Hematopoietic multipotent progenitor cell treated with erythropoietin and hydrocortisone succinate and interleukin-3 and kit ligand, for 17 days (in vitro differentiated cells): ENCODE measurements around the gene C1orf115.
"Not testable (repeated sequence)": the region's sequence is repeated elsewhere in the genome, so short reads cannot be mapped to it uniquely, and the experiment has no call there.

ENCODE experiments used
- DNase-seq: peaks from one replicate; pipeline ENCODE4 v3.0.0-alpha.2; 2015; ENCODE audit warnings: low spot score

The C1orf115 gene

DNA sequence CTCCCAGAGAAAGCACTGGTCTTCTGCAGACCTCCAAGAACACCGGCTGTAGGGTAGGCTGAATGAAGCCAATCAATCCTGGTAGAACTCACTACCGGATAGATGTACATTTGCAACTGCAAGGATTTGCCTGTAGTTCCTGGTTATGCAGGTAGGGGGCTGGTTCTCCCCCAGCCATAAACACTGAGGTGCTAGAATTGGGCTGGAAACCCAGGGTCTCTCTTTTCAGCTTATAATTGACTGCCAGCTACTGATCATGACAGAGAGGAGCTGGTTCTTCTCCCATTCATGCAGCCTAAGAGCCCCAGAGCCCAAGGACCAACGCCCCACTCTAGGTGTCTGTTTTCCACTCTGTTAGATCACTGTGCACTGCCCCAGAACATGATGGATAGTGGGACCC lies 36.5 kb downstream of the C1orf115 start:
- no peak for DNase-seq

DNA sequence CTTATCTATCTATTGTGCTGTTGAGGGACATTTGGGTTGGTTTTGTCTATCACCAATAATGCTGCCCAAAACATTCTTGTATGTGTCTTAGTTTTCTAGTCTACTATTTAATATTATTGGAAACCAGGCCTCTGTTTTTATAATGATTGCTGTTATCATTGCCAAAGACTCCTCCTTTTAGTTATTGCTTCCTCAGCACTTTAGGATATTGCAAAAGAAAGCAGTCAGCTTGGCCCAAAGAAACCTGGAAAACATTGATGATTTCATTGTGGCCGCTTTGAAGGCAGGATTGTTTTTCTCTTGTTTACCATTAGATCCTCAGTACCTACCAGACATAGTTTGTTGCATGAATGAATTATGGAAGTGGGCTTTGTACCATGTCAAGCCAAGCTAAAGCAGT lies 37.4 kb downstream of the C1orf115 start:
- DNase-seq: no peak

DNA sequence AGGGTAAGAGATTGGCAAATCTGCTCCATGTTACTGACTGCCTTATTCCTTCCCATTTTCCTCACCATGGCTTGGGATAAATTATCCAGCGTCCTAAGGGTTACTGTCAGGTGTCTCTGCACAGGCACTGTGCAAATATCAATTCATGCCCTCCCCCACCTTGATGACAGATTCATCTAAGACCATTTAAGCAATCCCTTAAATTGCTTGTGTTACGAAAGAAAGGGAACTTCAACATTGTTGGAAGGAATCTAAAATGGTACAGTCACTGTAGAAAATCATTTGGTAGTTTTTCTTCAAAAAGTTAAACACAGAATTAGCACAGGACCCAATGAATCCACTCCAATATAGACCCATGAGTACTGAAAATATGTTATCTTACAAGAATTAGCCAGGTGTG lies 40.3 kb downstream of the C1orf115 start:
- DNase-seq: no peak

DNA sequence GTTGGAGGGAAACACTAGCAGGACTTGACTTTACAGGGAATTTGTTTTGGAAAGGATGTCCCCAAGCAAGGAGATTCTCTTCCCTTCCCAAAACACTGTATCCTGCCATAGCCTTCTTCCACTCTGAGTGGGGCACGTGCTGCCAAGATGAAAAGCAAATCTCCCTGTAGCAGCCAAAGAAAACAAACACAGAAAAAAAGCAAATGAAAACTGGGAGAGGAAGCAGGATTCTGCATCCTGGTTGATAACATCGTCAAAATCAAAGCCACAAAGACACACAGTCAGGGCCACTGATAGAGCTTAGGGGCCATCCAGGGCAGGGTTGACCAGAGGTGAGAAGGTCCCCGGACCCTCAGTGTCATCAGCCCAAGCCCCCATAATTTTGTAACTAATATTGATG lies 42.0 kb downstream of the C1orf115 start:
- DNase-seq: no peak

DNA sequence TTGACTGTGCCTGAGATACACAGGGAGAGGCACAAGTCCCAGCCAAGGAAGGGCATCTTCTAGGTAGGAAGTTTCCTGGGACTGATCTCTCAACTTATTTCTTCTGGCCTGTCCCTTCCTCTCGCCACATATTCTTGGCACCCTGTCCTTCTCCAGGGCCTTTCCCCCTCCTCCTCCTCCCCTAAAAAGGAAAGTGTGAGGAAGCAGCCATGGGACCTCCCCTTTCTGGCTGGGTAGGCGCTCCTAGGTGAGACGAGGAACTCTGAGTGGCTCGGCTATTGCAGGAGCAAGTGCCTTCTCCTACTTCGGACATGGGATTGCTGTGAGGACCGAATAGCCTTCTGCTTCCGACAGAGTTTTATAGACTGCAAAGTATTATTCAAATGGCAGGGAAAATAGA lies 42.5 kb downstream of the C1orf115 start:
- DNase-seq: no peak

DNA sequence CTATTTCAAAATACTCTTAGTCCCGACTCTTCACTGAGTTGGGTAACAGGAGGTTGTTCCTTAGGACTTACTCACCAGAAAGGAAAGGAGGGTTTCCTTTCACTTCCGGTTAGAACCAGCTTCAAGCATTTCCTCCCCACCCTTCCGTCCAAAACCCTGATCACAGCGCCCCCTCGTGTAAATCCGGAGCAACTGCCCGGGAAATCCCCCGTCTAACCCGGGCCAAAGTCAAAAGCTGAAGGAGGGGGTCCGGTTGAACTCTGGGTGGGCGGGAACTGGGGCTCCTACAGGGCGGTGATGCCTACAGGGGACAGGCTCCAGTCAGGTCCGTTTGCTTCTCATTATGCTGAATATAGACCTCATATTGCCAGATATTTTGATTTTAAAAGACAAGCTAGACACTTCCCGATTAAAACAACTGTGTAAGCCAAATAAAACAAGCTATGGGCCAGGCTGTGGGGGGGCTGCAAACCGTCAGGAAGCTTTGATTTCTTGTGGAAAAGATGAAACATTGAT lies 43.0 kb downstream of the C1orf115 start:
- peak; percentile 49 for DNase-seq

DNA sequence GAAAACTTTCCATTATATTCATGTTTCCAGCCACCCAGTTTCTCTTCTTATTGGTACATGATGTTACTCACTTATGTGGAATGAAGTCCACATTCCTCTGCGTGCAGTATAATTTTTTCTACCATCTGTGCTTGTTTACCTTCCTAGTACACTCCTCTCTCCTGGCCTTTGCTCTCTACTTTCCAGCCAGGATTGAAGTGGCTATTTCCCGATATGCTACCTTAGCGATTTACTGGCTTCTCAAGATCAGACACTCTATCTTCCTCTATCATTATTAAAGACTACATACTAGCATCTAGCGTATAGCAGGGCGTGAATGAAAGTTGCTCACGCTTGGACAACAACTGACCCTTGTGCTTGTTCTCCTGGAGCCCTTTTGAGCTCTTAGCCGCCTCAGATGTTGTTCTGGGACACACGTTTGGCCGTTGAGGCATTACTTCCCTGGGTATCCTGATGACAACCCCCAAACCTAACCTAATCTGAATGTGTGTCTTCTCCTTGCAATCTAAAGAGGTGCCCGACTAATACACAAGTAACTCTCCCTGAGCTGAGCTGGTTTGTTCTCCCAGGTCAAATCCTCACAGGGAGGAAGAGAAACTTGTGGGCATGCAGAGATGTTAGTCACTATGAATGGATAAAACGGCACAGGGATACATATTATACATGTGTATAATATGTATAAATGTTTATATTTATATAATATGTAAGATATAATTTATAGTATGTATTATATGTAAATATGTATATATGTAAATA lies 44.6 kb downstream of the C1orf115 start:
- DNase-seq: no peak

DNA sequence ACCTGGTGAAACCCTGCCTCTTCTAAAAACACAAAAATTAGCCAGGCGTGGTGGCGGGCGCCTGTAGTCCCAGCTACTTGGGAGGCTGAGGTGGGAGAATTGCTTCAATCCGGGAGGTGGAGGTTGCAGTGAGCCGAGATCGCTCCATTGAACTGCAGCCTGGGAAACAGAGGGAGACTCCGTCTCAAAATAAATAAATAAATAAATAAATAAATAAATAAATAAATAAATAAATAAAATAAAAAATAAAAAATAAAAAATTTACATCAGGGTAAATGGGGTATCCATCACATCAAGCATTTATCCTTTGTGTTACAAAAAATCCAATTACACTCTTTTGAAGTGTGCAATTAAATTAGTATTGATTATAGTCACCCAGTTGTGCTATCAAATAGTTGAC lies 46.1 kb downstream of the C1orf115 start:
- not testable (repeated sequence) for DNase-seq

DNA sequence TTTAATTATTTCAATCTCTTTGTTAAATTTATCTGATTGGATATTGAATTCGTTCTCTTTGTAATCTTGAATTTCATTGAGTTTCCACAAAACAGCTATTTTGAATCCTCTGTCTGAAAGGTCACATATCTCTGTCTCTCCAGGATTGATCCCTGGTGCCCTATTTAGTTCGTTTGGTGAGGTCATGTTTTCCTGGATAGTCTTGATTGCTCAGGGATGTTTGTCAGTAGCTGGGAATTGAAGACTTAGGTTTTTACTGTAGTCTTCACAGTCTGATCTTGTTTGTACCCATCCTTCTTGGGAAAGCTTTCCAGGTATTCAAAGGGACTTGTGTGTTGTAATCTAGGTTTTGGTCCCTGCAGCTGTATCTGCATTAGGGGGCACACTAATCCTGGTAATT lies 51.2 kb downstream of the C1orf115 start:
- DNase-seq: no peak

DNA sequence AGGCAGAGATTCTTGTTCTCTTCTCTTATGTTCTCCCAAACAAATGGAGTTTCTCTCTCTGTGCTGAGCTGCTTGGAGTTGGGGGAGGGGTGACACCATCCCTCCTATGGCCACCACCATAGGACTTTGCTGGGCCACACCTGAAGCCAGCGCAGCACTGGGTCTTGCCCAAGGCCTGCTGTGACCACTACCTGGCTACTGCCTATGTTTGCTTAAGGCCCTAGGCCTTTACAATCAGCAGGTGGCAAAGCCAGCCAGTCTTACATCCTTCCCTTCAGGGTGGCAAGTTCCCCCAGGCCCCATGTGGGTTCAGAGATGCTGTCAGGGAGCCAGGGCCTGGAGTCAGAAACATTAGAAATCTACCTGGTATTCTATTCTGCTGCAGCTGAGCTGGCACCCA lies 51.7 kb downstream of the C1orf115 start:
- no peak for DNase-seq

DNA sequence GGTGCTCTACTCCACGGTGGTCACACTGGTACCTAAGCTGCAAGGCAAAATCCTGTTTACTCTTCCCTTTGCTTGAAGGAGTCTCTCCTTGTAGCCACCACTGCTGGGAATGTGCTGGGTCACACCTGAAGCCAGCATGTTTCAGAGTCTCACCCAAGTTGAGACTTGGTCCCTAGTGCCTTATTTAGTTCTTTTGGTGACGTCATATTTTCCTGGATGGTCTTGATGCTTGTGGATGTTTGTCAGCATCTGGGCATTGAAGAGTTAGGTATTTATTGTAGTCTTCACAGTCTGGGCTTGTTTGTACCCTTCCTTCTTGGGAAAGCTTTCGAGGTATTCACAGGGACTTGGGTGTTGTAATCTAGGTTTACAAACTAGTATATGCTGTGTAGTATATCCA lies 52.4 kb downstream of the C1orf115 start:
- DNase-seq: no peak

DNA sequence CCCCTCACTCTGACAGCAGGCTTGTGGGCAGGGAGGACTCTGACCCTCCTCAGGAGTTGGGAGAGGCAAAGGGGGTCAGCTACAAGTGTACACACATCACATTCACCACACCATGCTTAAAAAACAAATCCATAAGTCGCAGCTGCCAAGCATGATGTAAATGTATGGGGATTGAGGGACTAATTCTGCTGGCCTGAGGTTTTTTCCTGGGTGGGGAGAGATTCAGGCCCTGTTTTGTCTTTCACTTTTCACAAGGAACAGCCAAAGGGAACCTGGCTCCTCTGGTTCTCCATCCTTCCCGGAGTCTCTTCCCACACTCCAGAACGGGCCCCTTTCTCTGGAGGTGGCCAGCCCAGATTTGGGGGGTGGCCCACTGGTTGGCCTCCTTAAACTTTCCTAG lies 56.7 kb downstream of the C1orf115 start:
- DNase-seq: no peak

DNA sequence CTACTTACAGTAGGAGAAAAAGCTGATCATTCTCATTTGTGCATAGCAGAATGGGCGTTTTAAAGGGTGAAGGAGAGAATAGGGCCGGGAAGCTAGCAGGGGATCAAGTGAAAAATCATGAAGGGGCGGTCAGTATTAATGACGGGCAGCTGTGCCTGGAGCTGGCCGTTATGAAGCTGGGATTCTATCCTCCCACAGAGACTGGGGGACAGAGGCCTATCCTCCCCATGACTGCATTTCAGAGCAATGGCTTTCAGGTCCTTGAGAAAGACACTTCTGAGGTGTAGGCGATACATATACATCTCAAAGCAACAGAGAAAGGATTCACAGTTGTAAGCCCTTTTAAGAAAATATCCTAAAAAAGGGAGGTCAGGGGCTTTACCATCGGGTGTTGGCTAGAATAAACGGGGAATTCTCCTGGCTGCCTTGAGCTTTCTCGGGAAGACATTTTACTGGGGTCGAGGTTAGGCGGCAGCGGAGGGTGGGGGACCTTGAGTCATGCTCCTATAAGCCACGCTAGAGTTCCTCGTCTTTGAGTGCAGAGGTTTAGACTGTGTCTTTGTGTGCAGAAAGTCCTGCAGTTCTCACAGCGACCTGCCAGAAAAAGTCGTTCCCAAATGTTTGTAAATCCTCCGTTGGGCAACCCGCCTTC lies 57.4 kb downstream of the C1orf115 start:
- no peak for DNase-seq

DNA sequence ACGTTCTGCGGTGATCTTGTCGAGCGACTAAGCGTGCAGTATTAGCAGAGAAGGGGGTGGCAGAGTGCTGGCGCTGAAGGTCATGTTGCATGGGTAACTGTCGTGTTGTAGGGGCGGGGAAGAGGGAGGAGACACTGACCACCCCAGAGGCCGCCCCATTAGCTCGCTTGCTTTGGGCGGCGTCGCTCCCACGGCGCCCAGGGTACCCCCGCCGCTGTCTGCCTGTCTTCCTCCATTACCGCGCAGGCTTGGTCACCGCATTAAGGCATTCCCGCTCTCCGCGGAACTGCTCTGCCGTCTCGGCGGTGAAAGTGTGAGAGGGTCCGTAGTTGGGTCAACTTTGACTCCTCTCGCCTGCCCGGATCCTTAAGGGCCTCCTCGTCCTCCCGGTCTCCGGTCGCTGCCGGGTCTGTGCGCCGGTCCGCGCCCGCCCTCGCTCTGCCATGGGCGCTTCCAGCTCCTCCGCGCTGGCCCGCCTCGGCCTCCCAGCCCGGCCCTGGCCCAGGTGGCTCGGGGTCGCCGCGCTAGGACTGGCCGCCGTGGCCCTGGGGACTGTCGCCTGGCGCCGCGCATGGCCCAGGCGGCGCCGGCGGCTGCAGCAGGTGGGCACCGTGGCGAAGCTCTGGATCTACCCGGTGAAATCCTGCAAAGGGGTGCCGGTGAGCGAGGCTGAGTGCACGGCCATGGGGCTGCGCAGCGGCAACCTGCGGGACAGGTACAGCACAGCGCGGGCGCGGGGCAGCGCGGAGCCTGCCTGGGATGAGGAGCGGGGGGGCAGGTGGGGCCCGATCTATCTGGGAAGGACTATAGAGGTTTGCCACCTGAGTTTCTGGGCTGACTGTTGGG lies 58.1 kb downstream of the C1orf115 start, which contains the start of gene MTARC2:
TSS of gene MTARC2 (plus strand) at position 234 of the 846 bp plus-strand sequence. CDS start at position 444, 210 bp downstream.
- DNase-seq: no peak
